SU-DHL-6 (cell line): ENCODE results near the gene NUBP2.

ENCODE experiments used
- CTCF ChIP-seq: fragments of 200-600 bp; sonication (generic); IDR thresholded peaks from one replicate; pipeline ENCODE4 v1.5.1; 2017; ENCODE audit warnings: antibody characterized with exemption, mild to moderate bottlenecking, low read length, moderate library complexity; ENCODE audit not compliant: insufficient read depth, poor library complexity, severe bottlenecking
- EZH2phosphoT487 ChIP-seq: fragments of 200-600 bp; sonication (generic), shearing (Covaris generic); conservative IDR thresholded peaks from 2 replicates; pipeline ENCODE4 v1.6.1; 2018; ENCODE audit warnings: mild to moderate bottlenecking, antibody characterized with exemption, low read length, moderate library complexity, mixed read lengths

GRCh38 chr16:1744338-1744840, 38.4 kb upstream of the NUBP2 start:
- no peak for TF ChIP-seq CTCF
- TF ChIP-seq EZH2phosphoT487, result no peak
